ENCODE measurements around the gene BAD.
A peak's percentile ranks its signal among the peaks of the same experiment; 100 is the strongest.

The BAD gene

DNA sequence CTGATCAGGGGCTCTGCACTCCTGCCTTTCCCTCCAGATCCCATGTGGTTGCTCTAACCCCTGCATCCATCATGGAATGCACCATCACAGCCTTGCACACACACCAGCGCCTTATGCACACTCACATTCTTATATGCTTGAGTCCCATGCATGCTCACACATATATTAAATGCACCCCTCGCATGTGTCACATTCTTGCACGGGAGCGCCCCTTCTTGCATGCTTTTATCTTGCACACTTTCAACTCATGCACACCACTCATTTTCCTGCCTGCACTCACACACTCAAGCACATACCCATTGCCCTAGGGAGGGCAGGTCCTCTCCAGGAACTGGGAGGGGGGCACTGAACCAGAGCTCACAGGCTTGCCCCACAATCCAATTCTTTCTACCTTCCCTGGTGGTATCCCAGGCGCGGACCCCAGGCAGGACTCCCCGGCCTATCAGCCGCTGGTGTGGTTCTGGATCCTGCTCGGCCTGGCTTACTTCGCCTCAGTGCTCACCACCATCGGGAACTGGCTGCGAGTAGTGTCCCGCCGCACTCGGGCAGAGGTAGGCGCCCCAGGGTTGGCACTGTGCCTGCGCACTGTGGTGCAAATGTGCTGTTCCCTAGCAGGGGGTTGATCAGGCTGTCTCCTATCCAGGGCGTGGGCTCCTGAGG, 13.4 kb upstream of the BAD start:
- DNase-seq (ENCODE audit: low read depth in 2 of 2, low spot score in 1 of 2) = no peak

DNA sequence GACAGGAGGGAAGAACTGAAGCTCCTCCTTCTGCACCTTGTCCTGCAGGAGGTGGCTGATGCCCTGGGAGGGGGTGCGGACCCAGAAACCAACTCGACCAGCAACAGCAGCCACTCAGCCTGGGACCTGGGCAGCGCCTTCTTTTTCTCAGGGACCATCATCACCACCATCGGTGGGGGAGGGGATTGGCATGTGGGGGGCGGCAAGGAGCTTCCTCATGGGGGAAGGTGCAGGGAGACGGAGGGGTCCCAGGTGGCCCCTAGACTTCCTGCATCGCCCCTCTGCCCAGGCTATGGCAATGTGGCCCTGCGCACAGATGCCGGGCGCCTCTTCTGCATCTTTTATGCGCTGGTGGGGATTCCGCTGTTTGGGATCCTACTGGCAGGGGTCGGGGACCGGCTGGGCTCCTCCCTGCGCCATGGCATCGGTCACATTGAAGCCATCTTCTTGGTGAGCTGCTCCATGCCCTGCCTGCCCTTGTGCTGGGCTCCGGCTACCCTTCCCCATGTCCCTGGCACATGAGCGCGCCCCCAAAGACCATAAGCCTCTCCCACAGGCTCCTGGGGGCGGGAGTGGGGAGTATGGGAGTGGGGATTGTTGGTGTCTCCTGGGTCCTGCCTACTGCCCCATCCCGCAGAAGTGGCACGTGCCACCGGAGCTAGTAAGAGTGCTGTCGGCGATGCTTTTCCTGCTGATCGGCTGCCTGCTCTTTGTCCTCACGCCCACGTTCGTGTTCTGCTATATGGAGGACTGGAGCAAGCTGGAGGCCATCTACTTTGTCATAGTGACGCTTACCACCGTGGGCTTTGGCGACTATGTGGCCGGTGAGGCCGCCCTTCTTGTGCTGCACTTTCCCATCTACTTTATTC, 12.6 kb upstream of the BAD start:
- no peak for DNase-seq (ENCODE audit: low read depth in 2 of 2, low spot score in 1 of 2)

DNA sequence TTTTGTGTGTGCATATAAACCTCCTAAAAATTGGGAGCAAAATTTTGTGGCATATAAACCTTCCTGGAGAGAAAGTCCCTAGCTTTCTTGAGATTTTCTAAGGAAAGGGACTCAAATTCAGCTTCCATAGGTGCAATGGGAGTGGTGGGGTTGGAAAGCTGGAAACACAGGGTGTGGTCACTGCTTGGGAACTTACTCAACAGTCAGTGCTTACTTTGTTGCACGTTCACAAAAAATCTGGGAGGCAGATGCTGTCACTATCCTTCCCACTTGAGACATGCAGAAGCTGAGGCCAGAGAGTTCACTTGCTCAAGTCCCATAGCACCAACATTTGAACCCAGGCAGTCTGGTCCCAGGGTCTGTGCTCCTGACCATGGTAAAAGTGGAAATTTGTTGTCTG, 11.8 kb upstream of the BAD start:
- no peak for DNase-seq (ENCODE audit: low read depth in 2 of 2, low spot score in 1 of 2)

DNA sequence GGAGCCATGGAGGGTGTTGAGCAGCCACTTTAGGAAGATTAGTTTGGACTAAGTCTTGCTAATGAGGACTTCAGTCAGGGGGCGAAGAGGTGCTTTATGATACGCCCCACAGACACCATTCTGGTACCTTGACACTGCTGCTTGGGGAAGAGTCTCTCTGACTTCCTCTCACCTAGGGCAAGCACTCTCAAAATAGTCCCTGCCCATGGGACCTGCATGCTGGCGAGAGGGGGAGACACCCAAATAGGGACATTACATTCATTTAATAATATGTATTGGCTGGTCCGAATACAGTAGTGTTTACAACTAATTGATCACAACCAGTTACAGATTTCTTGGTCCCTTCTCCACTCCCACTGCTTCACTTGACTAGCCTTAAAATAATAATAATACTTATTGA, 11.3 kb upstream of the BAD start:
- DNase-seq (ENCODE audit: low read depth in 2 of 2, low spot score in 1 of 2) = no peak

DNA sequence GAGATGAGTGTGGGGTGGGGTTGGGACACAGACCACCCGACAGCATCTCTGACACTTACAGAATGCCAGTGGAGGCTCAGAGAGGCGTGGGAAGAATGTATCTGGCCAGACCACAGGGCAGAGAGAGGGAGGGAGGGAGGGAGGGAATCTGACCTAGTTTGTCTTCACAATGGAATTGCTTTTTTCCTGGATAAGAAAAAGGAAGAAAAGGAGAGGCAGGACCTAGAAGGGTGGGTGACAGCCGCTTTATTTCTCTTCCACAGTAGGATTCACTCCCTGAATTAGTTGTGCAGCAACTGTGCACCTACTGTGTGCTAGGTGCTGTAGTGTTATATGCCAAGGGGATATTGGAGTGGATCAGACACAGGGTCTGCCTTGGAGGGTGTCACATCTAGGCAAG, 10.3 kb upstream of the BAD start:
- DNase-seq (ENCODE audit: low read depth in 2 of 2, low spot score in 1 of 2) = no peak

DNA sequence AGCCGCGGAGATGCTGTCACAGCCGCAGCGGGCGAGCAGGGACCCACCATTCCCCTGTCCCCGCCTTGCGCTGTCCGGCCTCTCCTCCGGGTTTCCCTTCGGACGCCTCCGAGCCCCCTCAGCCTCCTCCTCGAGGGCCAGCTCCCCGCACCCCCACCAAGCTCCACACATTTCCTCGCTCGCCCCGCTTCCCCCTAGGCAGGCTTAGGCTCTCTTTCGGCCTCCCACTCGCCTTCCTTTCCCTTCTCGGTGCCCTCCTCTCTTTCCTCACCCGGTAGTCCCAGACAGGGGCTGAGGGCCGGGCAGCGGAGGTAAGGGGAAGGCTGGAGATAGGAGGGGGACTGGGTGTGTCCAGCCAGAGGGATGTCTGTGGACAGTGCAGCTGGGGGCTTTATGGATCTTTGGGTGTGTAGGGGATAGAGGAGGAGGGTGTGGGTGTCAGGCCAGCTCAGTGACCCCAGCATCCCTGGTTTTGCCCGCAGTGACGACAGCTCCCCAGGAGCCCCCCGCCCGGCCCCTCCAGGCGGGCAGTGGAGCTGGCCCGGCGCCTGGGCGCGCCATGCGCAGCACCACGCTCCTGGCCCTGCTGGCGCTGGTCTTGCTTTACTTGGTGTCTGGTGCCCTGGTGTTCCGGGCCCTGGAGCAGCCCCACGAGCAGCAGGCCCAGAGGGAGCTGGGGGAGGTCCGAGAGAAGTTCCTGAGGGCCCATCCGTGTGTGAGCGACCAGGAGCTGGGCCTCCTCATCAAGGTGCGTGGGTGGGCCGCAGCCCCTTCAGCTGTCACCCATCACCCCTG, 8.2 kb upstream of the BAD start:
- DNase-seq (ENCODE audit: low read depth in 2 of 2, low spot score in 1 of 2) = no peak

DNA sequence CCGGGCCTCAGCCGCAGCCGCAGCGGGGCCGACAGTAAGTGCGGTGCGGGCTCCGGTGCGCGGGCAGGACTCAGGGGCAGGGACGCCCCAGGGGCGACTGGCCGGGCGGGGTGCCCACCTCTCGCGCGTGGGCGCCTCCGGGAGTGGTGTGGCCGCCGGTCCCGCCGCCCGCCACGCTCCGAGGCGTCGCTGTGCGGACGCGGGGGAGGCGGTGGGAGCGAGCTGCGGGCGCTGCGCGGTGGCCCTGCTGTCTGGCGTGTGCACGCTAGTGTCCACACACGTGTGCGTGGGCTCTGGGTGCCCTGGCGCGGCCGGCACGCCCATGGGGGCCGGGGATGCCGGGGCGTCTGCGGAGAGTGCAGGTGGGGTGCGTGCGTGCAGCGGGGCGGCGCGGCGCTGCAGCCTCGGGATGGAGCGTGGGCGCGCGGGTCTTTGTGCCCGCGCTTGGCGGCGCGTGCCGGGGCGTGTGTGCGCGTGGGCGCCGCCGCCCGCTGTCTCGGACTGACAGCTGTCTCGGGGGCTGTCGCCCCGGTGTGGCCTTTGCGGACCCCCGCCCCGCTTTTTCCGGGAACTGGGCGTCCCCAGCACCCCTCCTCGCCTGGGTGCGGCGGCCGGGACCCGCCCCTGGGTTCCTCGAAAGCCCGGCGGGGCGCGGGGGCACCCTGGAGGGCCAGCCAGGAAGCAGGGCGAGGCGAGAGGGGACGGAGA, 7.4 kb upstream of the BAD start:
- no peak for DNase-seq (ENCODE audit: low read depth in 2 of 2, low spot score in 1 of 2)

DNA sequence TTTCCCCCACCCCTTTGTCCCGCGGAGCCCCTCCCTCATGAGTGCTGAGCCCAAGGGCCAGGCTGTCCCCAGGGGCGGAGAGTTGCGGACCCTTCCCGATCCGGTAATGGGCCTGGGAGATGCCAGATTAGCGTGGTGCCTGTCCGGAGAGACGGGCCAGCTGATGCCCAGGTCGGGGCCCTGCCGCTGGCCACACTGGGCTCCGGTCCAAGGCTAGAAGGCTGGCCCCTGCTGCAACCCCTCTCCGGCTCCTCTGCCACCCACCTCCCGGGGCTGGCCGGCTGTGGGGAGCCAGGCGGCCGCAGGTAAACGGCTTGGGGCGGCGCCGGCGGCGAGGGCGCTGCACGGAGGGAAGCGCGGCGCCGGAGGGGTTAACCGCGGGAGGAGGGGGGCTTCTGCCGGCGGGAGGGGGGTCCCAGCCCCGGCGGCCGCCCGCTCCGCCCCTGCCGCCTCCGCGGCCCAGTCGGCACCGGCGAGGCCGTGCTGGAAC, 6.8 kb upstream of the BAD start, which contains the start of gene KCNK4:
TSS of gene KCNK4 (plus strand) at position 41 of the 490 bp plus-strand sequence. CDS start 1,717 bp downstream, outside the sequence.
- no peak for DNase-seq (ENCODE audit: low read depth in 2 of 2, low spot score in 1 of 2)

DNA sequence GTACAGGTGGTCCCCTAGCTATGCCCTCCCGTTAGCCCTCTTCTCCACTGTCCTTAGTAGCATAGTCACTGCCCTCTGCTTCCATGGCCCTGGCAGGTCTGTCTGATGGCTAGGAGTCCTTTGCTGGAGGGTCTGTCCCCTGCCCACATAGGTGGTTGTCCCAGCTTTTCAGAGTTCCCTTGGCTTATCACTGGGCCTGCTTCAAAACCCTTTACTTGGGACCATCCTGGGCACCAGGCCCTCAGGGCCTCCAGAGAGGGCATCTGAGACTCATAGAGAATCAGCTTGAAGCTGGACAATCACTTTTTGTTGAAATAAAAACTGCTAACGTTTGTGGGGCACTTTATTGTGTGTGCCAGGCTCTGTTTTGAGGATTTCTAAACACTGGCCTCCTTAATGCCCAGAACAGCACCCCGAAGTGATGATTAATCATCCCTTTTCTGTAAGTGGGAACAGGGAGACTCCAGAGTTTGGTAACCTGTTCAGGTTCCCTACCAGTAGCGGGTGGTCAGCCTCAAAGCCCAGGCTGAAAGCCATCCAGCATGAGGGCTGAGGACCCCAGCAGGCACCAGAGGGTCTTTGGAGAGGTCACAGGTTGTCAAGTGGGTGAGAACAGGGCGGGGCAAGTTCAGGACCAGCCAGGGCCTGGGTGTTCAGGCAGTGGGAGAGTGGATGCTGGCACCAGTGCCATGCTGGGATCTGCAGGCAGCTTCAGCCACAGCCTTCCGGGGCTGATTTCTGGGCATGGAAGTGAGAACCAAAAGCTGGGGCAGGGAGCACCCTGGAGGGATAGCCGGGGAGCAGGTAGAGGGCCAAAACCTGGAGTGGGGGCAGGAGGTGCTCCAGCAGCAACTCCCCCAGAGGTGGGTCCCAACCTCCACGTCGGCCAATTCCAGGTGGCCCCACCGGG, 6.1 kb upstream of the BAD start:
- DNase-seq (ENCODE audit: low read depth in 2 of 2, low spot score in 1 of 2) = no peak

DNA sequence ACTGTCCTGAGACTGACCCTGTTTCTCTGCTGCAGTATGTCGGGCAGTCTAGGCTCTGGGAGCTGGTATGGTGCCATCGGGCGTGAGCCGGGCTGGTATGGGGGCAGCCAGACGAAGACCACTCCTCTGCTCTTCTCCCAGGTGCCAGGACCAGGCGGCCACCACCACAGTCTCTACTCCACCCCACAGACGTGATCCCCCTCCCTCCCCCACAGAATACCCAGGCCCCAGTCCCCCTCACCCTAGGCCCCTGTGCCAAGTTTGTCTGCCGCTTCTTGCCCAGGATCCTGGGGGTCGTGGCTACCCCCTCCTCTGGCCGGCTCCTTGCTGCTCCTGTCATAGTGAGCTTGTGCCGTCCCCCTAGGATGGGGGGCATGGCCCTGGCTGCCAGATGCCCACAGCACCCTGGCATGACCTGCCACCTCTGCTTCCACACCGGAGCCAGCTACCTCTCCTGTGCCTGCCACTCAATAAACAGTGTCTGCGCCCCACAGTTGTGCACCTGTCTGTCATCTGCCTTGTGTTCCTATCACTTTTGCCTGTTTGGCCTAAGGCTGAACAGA, 4.6 kb upstream of the BAD start:
- DNase-seq (ENCODE audit: low read depth in 2 of 2, low spot score in 1 of 2) = no peak

DNA sequence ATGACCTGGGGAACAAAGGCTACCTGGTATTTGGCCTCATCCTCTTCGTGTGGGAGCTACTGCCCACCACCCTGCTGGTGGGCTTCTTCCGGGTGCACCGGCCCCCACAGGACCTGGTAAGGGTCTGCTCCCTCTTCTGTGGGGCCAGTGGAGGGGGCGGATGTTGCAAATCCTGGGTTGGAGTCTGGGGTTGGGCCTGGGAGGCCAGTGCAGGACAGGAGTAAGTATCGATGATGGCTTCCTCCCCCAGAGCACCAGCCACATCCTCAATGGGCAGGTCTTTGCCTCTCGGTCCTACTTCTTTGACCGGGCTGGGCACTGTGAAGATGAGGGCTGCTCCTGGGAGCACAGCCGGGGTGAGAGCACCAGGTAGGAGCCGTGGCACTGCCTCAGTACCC, 3.9 kb upstream of the BAD start:
- no peak for DNase-seq (ENCODE audit: low read depth in 2 of 2, low spot score in 1 of 2)

DNA sequence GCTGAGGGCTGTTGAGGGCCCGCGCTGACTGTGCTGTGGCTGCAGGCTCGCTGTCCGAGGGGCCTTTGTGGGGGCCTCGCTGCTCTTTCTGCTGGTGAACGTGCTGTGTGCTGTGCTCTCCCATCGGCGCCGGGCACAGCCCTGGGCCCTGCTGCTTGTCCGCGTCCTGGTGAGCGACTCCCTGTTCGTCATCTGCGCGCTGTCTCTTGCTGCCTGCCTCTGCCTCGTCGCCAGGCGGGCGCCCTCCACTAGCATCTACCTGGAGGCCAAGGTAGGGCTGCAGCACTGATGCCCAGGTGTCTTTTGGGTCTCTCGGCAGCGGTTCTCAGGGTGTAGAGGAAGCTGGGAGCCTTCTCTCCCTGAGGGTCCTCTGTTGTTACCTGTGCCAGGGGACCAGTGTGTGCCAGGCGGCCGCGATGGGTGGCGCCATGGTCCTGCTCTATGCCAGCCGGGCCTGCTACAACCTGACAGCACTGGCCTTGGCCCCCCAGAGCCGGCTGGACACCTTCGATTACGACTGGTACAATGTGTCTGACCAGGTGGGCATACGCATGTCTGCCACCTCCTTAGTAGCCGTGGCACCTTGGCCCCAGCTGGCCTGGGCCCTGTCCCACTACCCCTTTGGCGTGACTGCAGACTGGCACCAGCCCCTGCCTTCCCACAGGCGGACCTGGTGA, 3.3 kb upstream of the BAD start:
- DNase-seq (ENCODE audit: low read depth in 2 of 2, low spot score in 1 of 2) = no peak

DNA sequence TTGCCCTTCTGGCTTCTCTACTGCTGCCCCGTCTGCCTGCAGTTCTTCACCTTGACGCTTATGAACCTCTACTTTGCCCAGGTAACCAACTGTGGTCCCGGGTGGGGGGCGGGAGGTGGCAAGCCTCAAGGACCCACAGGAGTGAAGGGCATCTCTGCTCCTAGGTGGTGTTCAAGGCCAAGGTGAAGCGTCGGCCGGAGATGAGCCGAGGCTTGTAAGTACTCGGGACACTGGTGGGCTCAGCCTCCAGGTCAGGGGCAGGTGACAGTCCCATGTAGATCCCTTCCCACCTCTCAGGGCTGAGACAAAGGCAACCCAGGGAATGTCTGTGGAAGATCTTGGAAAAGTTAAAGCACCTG, 2.3 kb upstream of the BAD start:
- DNase-seq (ENCODE audit: low read depth in 2 of 2, low spot score in 1 of 2) = no peak

DNA sequence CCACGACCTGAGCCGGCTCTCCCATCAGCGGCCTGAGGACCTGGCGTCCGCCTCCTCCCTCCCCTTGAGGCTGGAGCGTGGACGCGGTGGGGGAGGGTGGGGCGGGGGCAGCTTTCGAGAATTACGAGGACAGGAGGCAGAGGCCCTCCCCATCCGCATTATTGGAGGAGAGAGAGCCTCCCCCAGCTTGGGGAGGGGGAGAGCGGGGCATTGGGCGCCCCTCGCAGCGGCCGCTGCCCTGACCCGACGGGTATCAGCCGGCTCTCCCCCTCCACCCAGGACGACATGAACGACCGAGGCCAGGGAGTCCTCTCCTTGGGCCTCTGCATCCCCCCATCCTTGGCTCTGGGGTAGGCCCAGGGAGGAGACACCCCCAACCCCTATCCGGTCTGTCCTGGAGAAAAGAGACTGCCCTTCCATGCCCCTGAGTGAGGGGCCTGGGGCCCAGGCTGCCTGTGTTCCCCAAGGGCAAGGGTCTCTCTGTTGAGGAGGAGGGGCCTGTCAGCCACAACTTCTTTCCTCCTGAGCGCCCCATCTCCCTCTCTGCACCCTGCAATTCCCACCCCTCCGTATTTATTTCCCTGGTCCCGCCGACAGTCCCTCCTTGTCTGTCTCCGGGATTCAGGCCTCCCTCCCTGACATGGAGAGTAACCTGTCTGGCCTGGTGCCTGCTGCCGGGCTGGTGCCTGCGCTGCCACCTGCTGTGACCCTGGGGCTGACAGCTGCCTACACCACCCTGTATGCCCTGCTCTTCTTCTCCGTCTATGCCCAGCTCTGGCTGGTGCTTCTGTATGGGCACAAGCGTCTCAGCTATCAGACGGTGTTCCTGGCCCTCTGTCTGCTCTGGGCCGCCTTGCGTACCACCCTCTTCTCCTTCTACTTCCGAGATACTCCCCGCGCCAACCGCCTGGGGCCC, 1.7 kb upstream of the BAD start:
- DNase-seq (ENCODE audit: low read depth in 2 of 2, low spot score in 1 of 2) = no peak

DNA sequence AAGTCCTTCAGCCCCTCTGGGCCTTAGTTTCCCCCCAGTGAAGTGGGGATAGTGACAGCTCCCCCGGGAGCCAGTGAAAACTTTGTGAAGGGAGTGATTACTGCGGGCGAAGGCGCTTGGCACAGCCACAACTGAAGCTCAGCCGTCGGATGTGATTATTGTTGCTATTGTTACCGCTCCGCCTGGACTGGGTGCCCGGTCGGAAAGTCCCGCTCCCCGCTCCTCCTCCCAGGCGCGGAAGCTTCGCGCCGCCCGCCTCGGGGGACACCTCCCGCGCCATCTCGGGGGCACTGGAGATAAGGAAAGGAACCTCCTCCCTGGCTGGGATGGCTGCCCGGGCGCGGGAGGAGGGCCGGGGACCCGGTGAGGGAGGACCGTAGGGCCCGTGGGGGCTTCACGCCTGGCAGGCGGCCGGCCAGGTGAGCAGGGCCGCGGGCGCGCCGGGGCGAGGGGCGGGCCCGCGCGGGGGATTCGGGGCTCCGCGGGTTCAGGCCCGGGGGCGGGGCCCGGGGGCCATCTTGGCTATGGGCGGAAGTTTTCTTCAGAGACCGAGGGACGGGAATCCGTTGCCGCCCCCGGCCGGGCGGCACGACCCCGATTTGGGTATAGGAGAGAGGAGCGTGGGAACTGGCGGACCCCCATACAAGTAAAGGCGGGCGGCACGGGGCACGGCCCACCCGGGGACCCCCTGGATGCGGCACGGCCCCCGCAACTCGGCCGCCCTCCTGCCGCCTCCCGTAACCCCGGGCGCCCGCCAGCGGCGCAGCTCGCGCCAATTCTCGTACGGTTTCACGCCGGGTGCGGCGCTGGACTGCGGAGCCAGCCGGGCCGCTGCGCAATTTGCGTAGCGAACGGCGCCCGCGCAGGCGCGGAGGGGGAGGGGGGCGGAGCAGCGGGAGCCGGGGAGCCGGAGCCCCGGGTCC, 758 bp upstream of the BAD start, which contains the start of gene GPR137:
TSS of gene GPR137 (plus strand) at position 887 of the 923 bp plus-strand sequence. CDS start 677 bp downstream, outside the sequence.
- peak; percentile 79 to 84 for DNase-seq (ENCODE audit: low read depth in 2 of 2, low spot score in 1 of 2)

DNA sequence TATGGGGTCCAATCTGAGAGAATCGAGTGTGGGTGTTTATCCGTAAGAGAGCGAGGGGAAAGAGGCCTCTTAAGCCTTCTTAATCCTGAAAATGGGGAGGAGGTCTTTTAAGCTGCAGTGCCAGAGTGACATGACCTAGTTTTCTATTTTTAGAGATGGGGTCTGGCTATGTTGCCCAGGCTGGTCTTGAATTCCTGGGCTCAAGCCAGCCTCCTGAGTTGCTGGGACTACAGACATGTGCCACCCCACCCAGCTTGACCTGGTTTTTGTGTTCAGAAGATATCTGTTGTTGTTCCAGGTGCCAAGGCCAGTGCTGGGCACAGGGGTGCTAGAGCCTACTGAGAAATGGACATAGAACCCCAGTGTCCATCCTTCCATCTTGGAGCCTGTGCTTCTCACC, 1.4 kb downstream of the BAD start:
- no peak for DNase-seq (ENCODE audit: low read depth in 2 of 2, low spot score in 1 of 2)
